ENCODE measurements around the gene SYNE2.

SYNE2 gene

GRCh38 chr14:64266239-64266638 is 413.4 kb downstream of the SYNE2 start:
- ATAC-seq: peak; percentile 77
- no peak for DNase-seq

GRCh38 chr14:64272019-64272418 is 419.2 kb downstream of the SYNE2 start:
- no peak for ATAC-seq

More at GRCh38 chr14:64272019-64272418, 419.2 kb downstream of the SYNE2 start:
- no peak for DNase-seq
